GM12892 (cell line): ENCODE measurements around the gene SEPTIN7. TPM values are rescaled to one million over a fixed set of nuclear protein-coding genes. Genes with fewer than 3 reads are reported as not detected.
"Not testable (repeated sequence)": the region's sequence is repeated elsewhere in the genome, so short reads cannot be mapped to it uniquely, and the experiment has no call there.

Experiments
- DNase-seq: peaks from one replicate; pipeline ENCODE4 v3.0.0; 2011; ENCODE audit not compliant: insufficient read length
- FAIRE-seq: peaks from 2 replicates; lab custom pipeline; 2011; peaks lifted over from hg19 to GRCh38; lab: Jason Lieb, UNC
- POLR2A ChIP-seq: IDR thresholded peaks from 2 replicates; pipeline ENCODE4 v1.6.1; 2011; ENCODE audit warnings: low read depth, low read length, control low read depth
- POLR2AphosphoS5 ChIP-seq: IDR thresholded peaks from 2 replicates; pipeline ENCODE4 v1.6.1; 2011; ENCODE audit warnings: low read depth, low read length, control low read depth
- TAF1 ChIP-seq: IDR thresholded peaks from 2 replicates; pipeline ENCODE4 v1.6.1; 2011; ENCODE audit warnings: low read depth, mild to moderate bottlenecking, control low read depth, low read length, borderline replicate concordance
- polyA plus RNA-seq: library from polyadenylated mRNA; unstranded; fragments of >200 nt; gene quantifications from one replicate; pipeline ENCODE4 v1.2.1, GENCODE V29; 2012; ENCODE audit warnings: missing spikeins, inconsistent platforms; ENCODE audit not compliant: missing spikeins

The SEPTIN7 gene
- 418 TPM for polyA plus RNA-seq

- FAIRE-seq: peak; percentile 99
- DNase-seq: peak; percentile 79
- TF ChIP-seq POLR2A: peak; percentile 96
- TF ChIP-seq POLR2AphosphoS5: peak; percentile 90
- TF ChIP-seq TAF1: peak; percentile 73
Measured at GRCh38 chr7:35800718-35801391, at the start of gene SEPTIN7. SEPTIN7 (plus strand) TSS chr7:35801057; CDS start chr7:35801210, 153 bp downstream.

DNA sequence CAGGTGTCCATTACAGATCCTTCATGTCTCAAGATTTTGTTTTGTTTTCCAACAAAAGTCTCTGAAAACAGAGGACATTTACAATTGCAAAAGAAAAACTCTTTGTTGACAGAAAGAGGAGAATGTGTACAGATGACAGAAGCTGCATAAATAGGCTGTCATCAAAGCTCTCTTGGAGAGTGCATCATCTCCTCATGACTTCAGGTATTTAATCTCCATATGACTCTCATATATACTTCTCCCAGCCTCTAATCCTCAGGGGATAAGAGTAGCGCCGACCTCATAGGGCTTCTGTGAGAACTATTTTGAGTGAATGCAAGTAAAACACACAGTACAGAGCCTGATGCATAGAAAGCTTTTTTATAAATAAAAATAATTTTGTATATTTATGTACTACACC, 48.1 kb upstream of the SEPTIN7 start:
- TF ChIP-seq POLR2AphosphoS5 (no peak), POLR2A (no peak), TAF1 (no peak)
- DNase-seq (no peak), FAIRE-seq (no peak)

DNA sequence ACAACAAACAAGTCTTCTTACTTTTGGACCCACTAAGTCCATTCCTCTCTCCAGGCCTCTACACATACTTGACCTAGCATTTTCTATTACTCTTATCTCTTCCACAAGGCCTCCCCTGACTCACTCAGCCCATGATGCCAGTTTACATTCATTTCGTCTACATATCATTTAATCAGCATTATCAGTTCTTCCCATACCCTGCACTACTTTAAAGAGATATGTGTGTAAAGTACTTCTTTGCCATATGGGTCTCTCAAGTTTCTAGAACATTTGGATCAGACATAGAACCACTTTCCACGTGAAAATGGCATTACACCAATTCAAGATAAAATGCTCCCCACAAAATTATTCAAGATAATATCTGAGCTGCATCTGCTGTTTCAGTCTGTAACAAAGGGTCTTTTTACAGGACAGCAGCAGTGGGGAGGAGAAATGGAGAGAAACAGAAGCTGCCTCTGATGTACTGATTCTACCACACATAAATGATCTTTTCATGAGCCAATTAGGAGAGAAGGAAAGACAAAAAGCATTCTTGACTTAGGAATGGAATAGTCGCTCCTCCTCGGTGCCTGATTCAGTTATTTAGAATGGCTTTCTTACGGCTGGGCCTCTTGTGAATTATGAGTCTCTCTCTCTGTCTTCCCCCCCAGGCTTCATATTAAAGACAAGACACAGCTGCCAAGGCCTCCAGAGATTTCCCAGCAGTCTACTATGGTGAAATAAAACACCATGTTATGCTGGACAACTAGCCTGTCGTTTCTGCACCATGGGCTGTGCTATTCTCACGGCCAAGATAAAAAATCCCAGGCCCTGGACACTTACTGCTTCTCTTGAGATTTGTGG, 46.9 kb upstream of the SEPTIN7 start:
- DNase-seq: no peak
- TF ChIP-seq POLR2A (no peak), POLR2AphosphoS5 (no peak), TAF1 (no peak)
- no peak for FAIRE-seq

GRCh38 chr7:35754741-35755140, 46.1 kb upstream of the SEPTIN7 start:
- FAIRE-seq (no peak), DNase-seq (no peak)
- no peak for TF ChIP-seq TAF1
- no peak for TF ChIP-seq POLR2A
- no peak for TF ChIP-seq POLR2AphosphoS5

GRCh38 chr7:35755711-35756110, 45.1 kb upstream of the SEPTIN7 start:
- DNase-seq: no peak
- FAIRE-seq: no peak

GRCh38 chr7:35756453-35756852, 44.4 kb upstream of the SEPTIN7 start:
- not testable (repeated sequence) for FAIRE-seq, DNase-seq

More at GRCh38 chr7:35755711-35756110, 45.1 kb upstream of the SEPTIN7 start:
- TF ChIP-seq POLR2A (no peak), TAF1 (no peak), POLR2AphosphoS5 (no peak)

DNA sequence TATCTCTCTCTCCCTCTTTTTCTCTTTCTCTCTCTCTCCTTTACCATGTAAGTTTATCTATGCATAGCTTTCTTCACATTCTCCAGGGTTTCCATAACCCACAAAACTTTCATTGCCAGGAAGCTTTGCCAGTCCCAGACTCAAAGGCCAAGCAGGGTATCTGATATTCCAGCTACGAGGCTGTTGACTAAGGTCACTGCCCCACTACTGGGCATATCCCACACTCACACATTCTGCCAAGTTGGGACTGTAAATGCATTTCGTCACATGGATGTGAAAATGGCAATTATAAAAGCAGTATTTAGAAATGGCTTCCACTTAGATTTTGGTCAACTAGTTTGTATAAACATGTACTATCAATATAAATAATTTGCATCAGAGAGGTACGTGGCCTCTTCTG, 43.3 kb upstream of the SEPTIN7 start:
- DNase-seq: no peak
- no peak for FAIRE-seq
- TF ChIP-seq POLR2AphosphoS5 (no peak), TAF1 (no peak), POLR2A (no peak)

- DNase-seq: no peak
- FAIRE-seq: no peak
- TF ChIP-seq POLR2A (no peak), TAF1 (no peak), POLR2AphosphoS5 (no peak)
Measured at GRCh38 chr7:35758421-35758820, 42.4 kb upstream of the SEPTIN7 start.

GRCh38 chr7:35760143-35760745, 40.6 kb upstream of the SEPTIN7 start:
- TF ChIP-seq TAF1: no peak
- TF ChIP-seq POLR2A: no peak
- TF ChIP-seq POLR2AphosphoS5: no peak
- FAIRE-seq (peak; percentile 46), DNase-seq (no peak)

- TF ChIP-seq POLR2AphosphoS5: no peak
- no peak for TF ChIP-seq POLR2A
- TF ChIP-seq TAF1: no peak
- DNase-seq (no peak), FAIRE-seq (no peak)
Measured at GRCh38 chr7:35761871-35762677, 38.8 kb upstream of the SEPTIN7 start.

- FAIRE-seq (no peak), DNase-seq (no peak)
- TF ChIP-seq POLR2A (no peak), TAF1 (no peak), POLR2AphosphoS5 (no peak)
Measured at GRCh38 chr7:35762781-35763180, 38.1 kb upstream of the SEPTIN7 start.
